ENCODE results near the gene TUBGCP3. TPM values are rescaled to one million over a fixed set of nuclear protein-coding genes. Genes with fewer than 3 reads are reported as not detected.

Gene TUBGCP3
- total and polyA plus RNA-seq, 2 experiments from 2014 or later: 12.8 to 40.2 TPM

DNA sequence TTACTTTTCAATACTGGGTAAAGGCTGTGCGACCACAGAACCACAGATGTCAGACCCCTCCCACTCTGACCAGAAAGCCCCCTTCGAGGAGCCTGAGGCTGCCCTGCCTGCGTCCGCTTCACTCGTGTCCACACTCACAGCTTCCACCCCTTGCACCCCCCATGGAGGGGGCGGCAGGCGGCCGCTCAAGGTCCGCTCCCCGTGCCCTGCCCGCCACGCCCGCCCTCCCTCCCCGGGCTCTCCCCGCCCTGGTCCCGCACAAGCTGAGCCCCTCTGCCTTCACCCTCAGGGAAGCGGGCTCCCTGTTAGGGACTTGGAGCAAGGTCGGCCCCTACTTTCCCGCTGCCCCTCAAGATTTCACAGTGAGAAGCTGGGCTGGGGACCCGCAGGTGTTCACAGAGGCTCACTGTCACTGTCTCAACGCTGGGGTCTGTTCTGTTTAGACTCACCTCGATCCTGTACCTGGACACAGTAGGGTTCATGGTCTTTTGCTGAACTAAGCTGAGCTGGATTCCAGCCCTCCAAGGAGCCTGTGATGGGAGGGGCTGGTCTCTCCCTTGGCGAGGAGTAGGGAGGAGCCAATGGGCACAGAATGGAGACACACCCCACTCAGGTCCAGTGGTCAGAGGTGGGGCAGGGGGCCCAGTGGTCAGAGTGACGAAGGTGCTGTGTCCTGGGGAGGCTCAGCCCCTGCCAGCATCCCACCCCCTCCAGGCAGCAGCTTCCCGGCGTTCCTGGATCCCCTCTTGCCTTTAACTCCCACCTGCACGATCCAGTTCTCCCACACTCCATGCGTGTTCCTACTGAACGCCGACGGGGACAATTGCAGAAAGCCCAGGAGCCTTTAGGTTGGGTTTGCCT, 142.3 kb downstream of the TUBGCP3 start:
- ATAC-seq: no peak
- Histone ChIP-seq H3K4me1 (ENCODE audit: insufficient read depth) (no peaks in the 10 kb centered on the region), H3K9me2 (ENCODE audit: insufficient read depth) (no peaks in the 10 kb centered on the region), H2AFZ (no peak overlapping the region), H3K79me2 (replicated peaks; ENCODE audit: insufficient read depth) (no peaks in the 10 kb centered on the region), H3K4me2 (no peak overlapping the region), H3K36me3 (ENCODE audit: insufficient read depth) (no peaks in the 10 kb centered on the region), H4K20me1 (replicated peaks; ENCODE audit: insufficient read depth) (no peaks in the 10 kb centered on the region), H3K4me3 (no peak overlapping the region), H3K27me3 (ENCODE audit: insufficient read depth) (no peaks in the 10 kb centered on the region), H3K27ac (ENCODE audit: low read depth) (no peak overlapping the region), H3F3A (replicated peaks; ENCODE audit: low read depth) (no peaks in the 10 kb centered on the region)
- DNase-seq (ENCODE audit: low spot score): no peak
- TF ChIP-seq CREB1 (CRISPR knock-in tag; IDR thresholded peaks at IDR 0.05; ENCODE audit: low read depth) (no peak), EZH2 (IDR thresholded peaks at IDR 0.05; ENCODE audit: low read depth, unreplicated experiment) (no peak), NANOG (IDR thresholded peaks at IDR 0.05; ENCODE audit: borderline replicate concordance) (no peak), EZH2phosphoT487 (IDR thresholded peaks at IDR 0.05; ENCODE audit: unreplicated experiment) (no peak), STAT1 (IDR thresholded peaks at IDR 0.05; ENCODE audit: unreplicated experiment) (no peak), ZNF114 (CRISPR knock-in tag; IDR thresholded peaks at IDR 0.05) (no peak)
- TF ChIP-seq, protein P1, sequence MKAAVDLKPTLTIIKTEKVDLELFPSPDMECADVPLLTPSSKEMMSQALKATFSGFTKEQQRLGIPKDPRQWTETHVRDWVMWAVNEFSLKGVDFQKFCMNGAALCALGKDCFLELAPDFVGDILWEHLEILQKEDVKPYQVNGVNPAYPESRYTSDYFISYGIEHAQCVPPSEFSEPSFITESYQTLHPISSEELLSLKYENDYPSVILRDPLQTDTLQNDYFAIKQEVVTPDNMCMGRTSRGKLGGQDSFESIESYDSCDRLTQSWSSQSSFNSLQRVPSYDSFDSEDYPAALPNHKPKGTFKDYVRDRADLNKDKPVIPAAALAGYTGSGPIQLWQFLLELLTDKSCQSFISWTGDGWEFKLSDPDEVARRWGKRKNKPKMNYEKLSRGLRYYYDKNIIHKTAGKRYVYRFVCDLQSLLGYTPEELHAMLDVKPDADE (IDR thresholded peaks at IDR 0.05): no peak
- TF ChIP-seq, protein P2, sequence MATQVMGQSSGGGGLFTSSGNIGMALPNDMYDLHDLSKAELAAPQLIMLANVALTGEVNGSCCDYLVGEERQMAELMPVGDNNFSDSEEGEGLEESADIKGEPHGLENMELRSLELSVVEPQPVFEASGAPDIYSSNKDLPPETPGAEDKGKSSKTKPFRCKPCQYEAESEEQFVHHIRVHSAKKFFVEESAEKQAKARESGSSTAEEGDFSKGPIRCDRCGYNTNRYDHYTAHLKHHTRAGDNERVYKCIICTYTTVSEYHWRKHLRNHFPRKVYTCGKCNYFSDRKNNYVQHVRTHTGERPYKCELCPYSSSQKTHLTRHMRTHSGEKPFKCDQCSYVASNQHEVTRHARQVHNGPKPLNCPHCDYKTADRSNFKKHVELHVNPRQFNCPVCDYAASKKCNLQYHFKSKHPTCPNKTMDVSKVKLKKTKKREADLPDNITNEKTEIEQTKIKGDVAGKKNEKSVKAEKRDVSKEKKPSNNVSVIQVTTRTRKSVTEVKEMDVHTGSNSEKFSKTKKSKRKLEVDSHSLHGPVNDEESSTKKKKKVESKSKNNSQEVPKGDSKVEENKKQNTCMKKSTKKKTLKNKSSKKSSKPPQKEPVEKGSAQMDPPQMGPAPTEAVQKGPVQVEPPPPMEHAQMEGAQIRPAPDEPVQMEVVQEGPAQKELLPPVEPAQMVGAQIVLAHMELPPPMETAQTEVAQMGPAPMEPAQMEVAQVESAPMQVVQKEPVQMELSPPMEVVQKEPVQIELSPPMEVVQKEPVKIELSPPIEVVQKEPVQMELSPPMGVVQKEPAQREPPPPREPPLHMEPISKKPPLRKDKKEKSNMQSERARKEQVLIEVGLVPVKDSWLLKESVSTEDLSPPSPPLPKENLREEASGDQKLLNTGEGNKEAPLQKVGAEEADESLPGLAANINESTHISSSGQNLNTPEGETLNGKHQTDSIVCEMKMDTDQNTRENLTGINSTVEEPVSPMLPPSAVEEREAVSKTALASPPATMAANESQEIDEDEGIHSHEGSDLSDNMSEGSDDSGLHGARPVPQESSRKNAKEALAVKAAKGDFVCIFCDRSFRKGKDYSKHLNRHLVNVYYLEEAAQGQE (IDR thresholded peaks at IDR 0.05; ENCODE audit: unreplicated experiment): no peak
- peaks cover 15% of the 10 kb centered on the region for H3K27me3 Mint-ChIP-seq (ENCODE audit: insufficient read depth, low read depth, poor library complexity)
- no peaks in the 10 kb centered on the region for H3K36me3 Mint-ChIP-seq (ENCODE audit: low read depth)
- peaks cover 8% of the 10 kb centered on the region; the same call in 2 of the 3 replicates for H3K4me1 Mint-ChIP-seq
- no peak overlapping the region for H3K4me3 Mint-ChIP-seq
- H3K27ac Mint-ChIP-seq: no peak overlapping the region
- H3K9me3 Mint-ChIP-seq: no peaks in the 10 kb centered on the region
